HepG2 (cell line): ENCODE results near the gene WDR35. TPM values are rescaled to one million over a fixed set of nuclear protein-coding genes. Genes with fewer than 3 reads are reported as not detected.

ENCODE experiments used
- ATAC-seq: fragments of 200-7000 bp; cut with Tn5 transposase; 3 replicates; pipeline ENCODE4 v1.9.1; 2020; ENCODE audit warnings: mild to moderate bottlenecking, moderate library complexity
- BruUV-seq: library from RNA; stranded (reverse); fragments of 400-500 nt; replicated peaks from 2 replicates; lab custom pipeline; 2021; lab: Mats Ljungman, UMichigan
- CTCF ChIA-PET: fragments of 300-600 bp; formaldehyde crosslinking; extraction: SDS; loops from one replicate; lab custom pipeline; 2021; ENCODE audit warnings: low total read pairs, inconsistent platforms, low intra/inter-chr PET ratio; lab: Yijun Ruan, JAX
- POLR2A ChIA-PET: fragments of 350-600 bp; sonication (Branson Sonifier 250); formaldehyde crosslinking; loops from one replicate; lab custom pipeline; 2020; ENCODE audit warnings: antibody characterized with exemption, inconsistent platforms; lab: Yijun Ruan, JAX
- DNase-seq: peaks from one replicate; pipeline ENCODE4 v3.0.0-alpha.2; 2015; ENCODE audit warnings: low spot score
- FAIRE-seq: peaks from 3 replicates; lab custom pipeline; 2011; peaks lifted over from hg19 to GRCh38; lab: Jason Lieb, UNC
- H2AFZ ChIP-seq: one replicate; pipeline ENCODE4 v1.6.1; 2011; ENCODE audit warnings: low read length, inconsistent platforms
- H3K27ac ChIP-seq: fragments of 300-600 bp; 3 replicates; pipeline ENCODE4 v1.8.0; 2011; ENCODE audit warnings: mixed run types, mild to moderate bottlenecking, mixed read lengths, low read length, inconsistent platforms; ENCODE audit not compliant: insufficient read depth; ENCODE audit errors: extremely low read length
- H3K27me3 ChIP-seq, 2 experiments: fragments of 200-600 bp in 1 of 2; 2 replicates in 1 of 2; 3 replicates in 1 of 2; pipeline versions ENCODE4 v1.6.0 to v1.8.0; 2011; ENCODE audit warnings: low read length in 2 of 2, mild to moderate bottlenecking in 2 of 2, moderate library complexity in 2 of 2, inconsistent platforms in 1 of 2; ENCODE audit not compliant: insufficient read depth in 2 of 2, control insufficient read depth in 1 of 2
- H3K36me3 ChIP-seq, 2 experiments: fragments of 200-600 bp in 1 of 2; replicated peaks in 1 of 2; 2 replicates in 1 of 2; 3 replicates in 1 of 2; pipeline versions ENCODE4 v1.5.1 to v1.8.0; 2011; ENCODE audit warnings: low read length in 2 of 2, inconsistent platforms in 1 of 2; ENCODE audit not compliant: insufficient read depth in 2 of 2, control insufficient read depth in 1 of 2
- H3K4me1 ChIP-seq: 2 replicates; pipeline ENCODE4 v1.5.1; 2012; ENCODE audit warnings: low read length, inconsistent platforms; ENCODE audit not compliant: insufficient read depth
- H3K4me2 ChIP-seq: 2 replicates; pipeline ENCODE4 v1.6.0; 2011; ENCODE audit warnings: low read depth, low read length, inconsistent platforms
- H3K4me3 ChIP-seq, 3 experiments: fragments of 200-600 bp in 1 of 3; sonication (generic), shearing (Covaris generic) in 1 of 3; replicated peaks in 1 of 3; 2 replicates each; pipeline ENCODE4 v1.5.1; 2011 to 2016; ENCODE audit warnings: low read length in 3 of 3, inconsistent platforms in 2 of 3, low read depth in 2 of 3, mild to moderate bottlenecking in 2 of 3, control low read depth in 1 of 3, mixed read lengths in 1 of 3; ENCODE audit not compliant: insufficient read depth in 1 of 3
- H3K79me2 ChIP-seq: one replicate; pipeline ENCODE4 v1.6.1; 2011; ENCODE audit warnings: low read length, inconsistent platforms; ENCODE audit not compliant: insufficient read depth
- H3K9ac ChIP-seq: 2 replicates; pipeline ENCODE4 v1.6.0; 2011; ENCODE audit warnings: mild to moderate bottlenecking, low read depth, low read length, inconsistent platforms; ENCODE audit not compliant: insufficient read depth
- H3K9me3 ChIP-seq: 2 replicates; pipeline ENCODE4 v1.5.1; 2012; ENCODE audit warnings: mild to moderate bottlenecking, low read length
- H4K20me1 ChIP-seq: 2 replicates; pipeline ENCODE4 v1.6.0; 2011; ENCODE audit warnings: inconsistent platforms, mild to moderate bottlenecking, low read length, moderate library complexity; ENCODE audit not compliant: insufficient read depth
- JUN ChIP-seq: sonication (generic); formaldehyde crosslinking; IDR thresholded peaks from 2 replicates; pipeline ENCODE4 v1.4.0; 2020; ENCODE audit warnings: mild to moderate bottlenecking, missing genetic modification reagents
- KLF15 ChIP-seq: sonication (generic); formaldehyde crosslinking; IDR thresholded peaks from 2 replicates; pipeline ENCODE4 v1.8.1; 2023; ENCODE audit warnings: borderline replicate concordance, mild to moderate bottlenecking, inconsistent platforms, missing genetic modification reagents, mixed read lengths
- NBN ChIP-seq: fragments of 450-650 bp; conservative IDR thresholded peaks from 2 replicates; pipeline ENCODE4 v1.6.1; 2017
- NFYC ChIP-seq: IDR thresholded peaks from 2 replicates; pipeline ENCODE4 v1.6.1; 2016; ENCODE audit warnings: missing genetic modification reagents, missing compliant biosample characterization
- SIN3A ChIP-seq: IDR thresholded peaks from 2 replicates; pipeline ENCODE4 v1.6.1; 2011; ENCODE audit warnings: low read depth, mild to moderate bottlenecking, control low read depth, low read length, borderline replicate concordance
- ZNF207 ChIP-seq: fragments of 450-650 bp; IDR thresholded peaks from 2 replicates; pipeline ENCODE4 v1.6.1; 2016; ENCODE audit warnings: antibody characterized with exemption, borderline replicate concordance
- ZNF256 ChIP-seq: sonication (generic); formaldehyde crosslinking; conservative IDR thresholded peaks from 2 replicates; pipeline ENCODE4 v1.4.0; 2020; ENCODE audit warnings: missing genetic modification reagents
- ZNF552 ChIP-seq: sonication (generic); formaldehyde crosslinking; IDR thresholded peaks from 2 replicates; pipeline ENCODE4 v1.9.0; 2022; ENCODE audit warnings: missing genetic modification reagents, mild to moderate bottlenecking, borderline replicate concordance
- ZNF619 ChIP-seq: sonication (generic); formaldehyde crosslinking; IDR thresholded peaks from 2 replicates; pipeline ENCODE4 v1.4.0; 2020; ENCODE audit warnings: mild to moderate bottlenecking, missing genetic modification reagents
- ZNF660 ChIP-seq: sonication (generic); formaldehyde crosslinking; IDR thresholded peaks from 2 replicates; pipeline ENCODE4 v1.5.1; 2020; ENCODE audit warnings: mild to moderate bottlenecking, low read depth, missing genetic modification reagents, borderline replicate concordance
- WGBS: methylation state at CpG from one replicate; pipeline ENCODE4 v1.1.6; 2017; ENCODE audit warnings: low lambda C conversion rate; 5-methylcytosine and 5-hydroxymethylcytosine counted together
- in situ Hi-C: cut with HindIII; loops from 2 replicates; pipeline ENCODE4 v1.10.0; 2017; ENCODE audit warnings: low pct_unique_long_range_greater_than_20kb; ENCODE audit not compliant: extremely low pct_ligation_motif_present
- intact Hi-C: fragments of 100-400 bp; cut with micrococcal nuclease; formaldehyde crosslinking; loops from one replicate; pipeline ENCODE4 v1.10.0; 2022; ENCODE audit not compliant: unreplicated experiment
- polyA plus RNA-seq, 8 experiments: library from polyadenylated mRNA; depleted of rRNA in 3 of 8; stranded (reverse) in 7 of 8; unstranded in 1 of 8; fragments of >200 nt; fragmentation: Illumina TruSeq in 4 of 8; extraction: Trizol in 4 of 8; gene quantifications; 2 replicates each; pipeline versions ENCODE4 v1.2.1 to v1.2.3, GENCODE V29; 2011 to 2016; ENCODE audit warnings: low read depth in 4 of 8, missing spikeins in 1 of 8, mixed read lengths in 1 of 8; ENCODE audit not compliant: insufficient read depth in 1 of 8
- total RNA-seq, 5 experiments: library from RNA; depleted of rRNA; stranded (reverse); fragments of >200 nt; fragmentation: Illumina TruSeq; extraction: Trizol; gene quantifications; 2 replicates each; pipeline ENCODE4 v1.2.3, GENCODE V29; 2016; ENCODE audit warnings: low read depth in 1 of 5
- TF ChIP-seq, protein P1 (sequence below): fragments of 450-650 bp; IDR thresholded peaks from 2 replicates; pipeline ENCODE4 v1.6.1; 2017
- TF ChIP-seq, protein P2 (sequence below): sonication (generic); formaldehyde crosslinking; IDR thresholded peaks from 2 replicates; pipeline ENCODE4 v1.9.0; 2021; ENCODE audit warnings: missing genetic modification reagents, borderline replicate concordance
- TF ChIP-seq, protein P3 (sequence below): sonication (generic); formaldehyde crosslinking; IDR thresholded peaks from 2 replicates; pipeline ENCODE4 v1.4.0; 2020; ENCODE audit warnings: missing genetic modification reagents, mild to moderate bottlenecking, borderline replicate concordance
- TF ChIP-seq, protein P4 (sequence below): sonication (generic); formaldehyde crosslinking; IDR thresholded peaks from 2 replicates; pipeline ENCODE4 v1.4.0; 2020; ENCODE audit warnings: missing genetic modification reagents
- TF ChIP-seq, protein P5 (sequence below): sonication (generic); formaldehyde crosslinking; IDR thresholded peaks from 2 replicates; pipeline ENCODE4 v1.4.0; 2020; ENCODE audit warnings: missing genetic modification reagents
- TF ChIP-seq, protein P6 (sequence below): IDR thresholded peaks from 2 replicates; pipeline ENCODE4 v1.6.1; 2012; ENCODE audit warnings: inconsistent platforms

Gene WDR35
- total and polyA plus RNA-seq, 2 of the 13 experiments (the other 11 are each of a cell fraction or from before 2014, with no cell fraction given) = 11.1 to 19.6 TPM

DNA sequence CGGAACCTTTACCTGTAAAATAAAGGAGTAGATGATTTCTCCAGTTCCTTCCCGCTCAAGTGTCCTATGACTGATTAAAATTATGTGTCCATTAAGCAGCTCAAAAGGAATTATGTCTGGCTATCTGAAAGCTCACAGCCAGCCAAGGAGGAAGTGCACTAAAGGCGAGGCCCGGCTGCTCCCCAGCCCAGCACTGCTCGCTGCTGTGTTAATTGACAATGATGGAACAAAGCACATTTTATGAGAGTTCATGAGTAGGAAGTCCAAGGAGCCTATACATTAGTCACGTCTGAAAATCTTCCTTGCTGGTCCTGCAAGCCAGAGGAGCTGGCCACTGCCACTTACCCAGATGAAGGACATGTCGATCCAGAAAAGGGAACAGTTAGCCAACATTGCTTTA lies 102.4 kb downstream of the WDR35 start:
- DNase-seq (no peak), ATAC-seq (no peak), FAIRE-seq (no peak)
- Histone ChIP-seq H3K9me3 (no peaks in the 10 kb centered on the region), H3K27me3 (no peaks in the 10 kb centered on the region), H3K4me1 (peaks cover 14% of the 10 kb centered on the region), H3K36me3 (no peaks in the 10 kb centered on the region), H4K20me1 (no peaks in the 10 kb centered on the region), H3K27ac (no peak overlapping the region), H3K4me3 (no peak overlapping the region), H2AFZ (no peak overlapping the region), H3K4me2 (no peak overlapping the region), H3K9ac (no peak overlapping the region), H3K79me2 (no peaks in the 10 kb centered on the region)
- in situ Hi-C loops (no loop called here), intact Hi-C loops (no loop called here)
- CTCF ChIA-PET = no interaction called here
- POLR2A ChIA-PET = no interaction called here
- TF ChIP-seq, protein P1, sequence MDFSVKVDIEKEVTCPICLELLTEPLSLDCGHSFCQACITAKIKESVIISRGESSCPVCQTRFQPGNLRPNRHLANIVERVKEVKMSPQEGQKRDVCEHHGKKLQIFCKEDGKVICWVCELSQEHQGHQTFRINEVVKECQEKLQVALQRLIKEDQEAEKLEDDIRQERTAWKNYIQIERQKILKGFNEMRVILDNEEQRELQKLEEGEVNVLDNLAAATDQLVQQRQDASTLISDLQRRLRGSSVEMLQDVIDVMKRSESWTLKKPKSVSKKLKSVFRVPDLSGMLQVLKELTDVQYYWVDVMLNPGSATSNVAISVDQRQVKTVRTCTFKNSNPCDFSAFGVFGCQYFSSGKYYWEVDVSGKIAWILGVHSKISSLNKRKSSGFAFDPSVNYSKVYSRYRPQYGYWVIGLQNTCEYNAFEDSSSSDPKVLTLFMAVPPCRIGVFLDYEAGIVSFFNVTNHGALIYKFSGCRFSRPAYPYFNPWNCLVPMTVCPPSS = no peak
- TF ChIP-seq ZNF660 (CRISPR knock-in tag) (no peak), ZNF552 (CRISPR knock-in tag) (no peak), KLF15 (CRISPR knock-in tag) (no peak), ZNF256 (no peak), ZNF619 (CRISPR knock-in tag) (no peak), SIN3A (no peak), JUN (no peak), NFYC (CRISPR knock-in tag) (no peak), NBN (no peak), ZNF207 (no peak)
- TF ChIP-seq, protein P2, sequence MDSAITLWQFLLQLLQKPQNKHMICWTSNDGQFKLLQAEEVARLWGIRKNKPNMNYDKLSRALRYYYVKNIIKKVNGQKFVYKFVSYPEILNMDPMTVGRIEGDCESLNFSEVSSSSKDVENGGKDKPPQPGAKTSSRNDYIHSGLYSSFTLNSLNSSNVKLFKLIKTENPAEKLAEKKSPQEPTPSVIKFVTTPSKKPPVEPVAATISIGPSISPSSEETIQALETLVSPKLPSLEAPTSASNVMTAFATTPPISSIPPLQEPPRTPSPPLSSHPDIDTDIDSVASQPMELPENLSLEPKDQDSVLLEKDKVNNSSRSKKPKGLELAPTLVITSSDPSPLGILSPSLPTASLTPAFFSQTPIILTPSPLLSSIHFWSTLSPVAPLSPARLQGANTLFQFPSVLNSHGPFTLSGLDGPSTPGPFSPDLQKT (CRISPR knock-in tag) = no peak
- TF ChIP-seq, protein P3, sequence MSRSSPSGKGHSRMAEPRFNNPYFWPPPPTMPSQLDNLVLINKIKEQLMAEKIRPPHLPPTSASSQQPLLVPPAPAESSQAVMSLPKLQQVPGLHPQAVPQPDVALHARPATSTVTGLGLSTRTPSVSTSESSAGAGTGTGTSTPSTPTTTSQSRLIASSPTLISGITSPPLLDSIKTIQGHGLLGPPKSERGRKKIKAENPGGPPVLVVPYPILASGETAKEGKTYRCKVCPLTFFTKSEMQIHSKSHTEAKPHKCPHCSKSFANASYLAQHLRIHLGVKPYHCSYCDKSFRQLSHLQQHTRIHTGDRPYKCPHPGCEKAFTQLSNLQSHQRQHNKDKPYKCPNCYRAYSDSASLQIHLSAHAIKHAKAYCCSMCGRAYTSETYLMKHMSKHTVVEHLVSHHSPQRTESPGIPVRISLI (CRISPR knock-in tag) = no peak
- TF ChIP-seq, protein P4, sequence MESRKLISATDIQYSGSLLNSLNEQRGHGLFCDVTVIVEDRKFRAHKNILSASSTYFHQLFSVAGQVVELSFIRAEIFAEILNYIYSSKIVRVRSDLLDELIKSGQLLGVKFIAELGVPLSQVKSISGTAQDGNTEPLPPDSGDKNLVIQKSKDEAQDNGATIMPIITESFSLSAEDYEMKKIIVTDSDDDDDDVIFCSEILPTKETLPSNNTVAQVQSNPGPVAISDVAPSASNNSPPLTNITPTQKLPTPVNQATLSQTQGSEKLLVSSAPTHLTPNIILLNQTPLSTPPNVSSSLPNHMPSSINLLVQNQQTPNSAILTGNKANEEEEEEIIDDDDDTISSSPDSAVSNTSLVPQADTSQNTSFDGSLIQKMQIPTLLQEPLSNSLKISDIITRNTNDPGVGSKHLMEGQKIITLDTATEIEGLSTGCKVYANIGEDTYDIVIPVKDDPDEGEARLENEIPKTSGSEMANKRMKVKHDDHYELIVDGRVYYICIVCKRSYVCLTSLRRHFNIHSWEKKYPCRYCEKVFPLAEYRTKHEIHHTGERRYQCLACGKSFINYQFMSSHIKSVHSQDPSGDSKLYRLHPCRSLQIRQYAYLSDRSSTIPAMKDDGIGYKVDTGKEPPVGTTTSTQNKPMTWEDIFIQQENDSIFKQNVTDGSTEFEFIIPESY (CRISPR knock-in tag) = no peak
- TF ChIP-seq, protein P5, sequence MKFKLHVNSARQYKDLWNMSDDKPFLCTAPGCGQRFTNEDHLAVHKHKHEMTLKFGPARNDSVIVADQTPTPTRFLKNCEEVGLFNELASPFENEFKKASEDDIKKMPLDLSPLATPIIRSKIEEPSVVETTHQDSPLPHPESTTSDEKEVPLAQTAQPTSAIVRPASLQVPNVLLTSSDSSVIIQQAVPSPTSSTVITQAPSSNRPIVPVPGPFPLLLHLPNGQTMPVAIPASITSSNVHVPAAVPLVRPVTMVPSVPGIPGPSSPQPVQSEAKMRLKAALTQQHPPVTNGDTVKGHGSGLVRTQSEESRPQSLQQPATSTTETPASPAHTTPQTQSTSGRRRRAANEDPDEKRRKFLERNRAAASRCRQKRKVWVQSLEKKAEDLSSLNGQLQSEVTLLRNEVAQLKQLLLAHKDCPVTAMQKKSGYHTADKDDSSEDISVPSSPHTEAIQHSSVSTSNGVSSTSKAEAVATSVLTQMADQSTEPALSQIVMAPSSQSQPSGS = no peak
- TF ChIP-seq, protein P6, sequence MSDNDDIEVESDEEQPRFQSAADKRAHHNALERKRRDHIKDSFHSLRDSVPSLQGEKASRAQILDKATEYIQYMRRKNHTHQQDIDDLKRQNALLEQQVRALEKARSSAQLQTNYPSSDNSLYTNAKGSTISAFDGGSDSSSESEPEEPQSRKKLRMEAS = no peak
- no TSS peak for BruUV-seq
- WGBS = 92% methylated on average over 7 of the region's 7 CpGs
